GM23338 (cell line): ENCODE measurements around the gene ICAM2. TPM values are rescaled to one million over a fixed set of nuclear protein-coding genes. Genes with fewer than 3 reads are reported as not detected.

Source experiments
- ATAC-seq: fragments of 200-7000 bp; cut with Tn5 transposase; 3 replicates; pipeline ENCODE4 v1.9.1; 2020
- DNase-seq: peaks from one replicate; pipeline ENCODE4 v3.0.0-alpha.2; 2015; ENCODE audit warnings: low spot score
- H2AFZ ChIP-seq: fragments of 200-600 bp; sonication (generic); 2 replicates; pipeline ENCODE4 v1.8.0; 2016; ENCODE audit warnings: antibody characterized with exemption, mild to moderate bottlenecking, moderate library complexity
- H3F3A ChIP-seq: fragments of 200-600 bp; sonication (generic); replicated peaks from 2 replicates; pipeline ENCODE4 v1.8.0; 2017; ENCODE audit warnings: antibody characterized with exemption, mixed run types, low read depth
- H3K27ac ChIP-seq: fragments of 200-600 bp; sonication (generic); 2 replicates; pipeline ENCODE4 v1.6.1; 2016; ENCODE audit warnings: low read depth
- H3K27me3 ChIP-seq: fragments of 200-600 bp; sonication (generic); 2 replicates; pipeline ENCODE4 v1.8.0; 2016; ENCODE audit warnings: mild to moderate bottlenecking, mixed run types, moderate library complexity; ENCODE audit not compliant: insufficient read depth
- H3K36me3 ChIP-seq: fragments of 200-600 bp; sonication (generic); 2 replicates; pipeline ENCODE4 v1.8.0; 2016; ENCODE audit warnings: mild to moderate bottlenecking; ENCODE audit not compliant: insufficient read depth
- H3K4me1 ChIP-seq: fragments of 200-600 bp; sonication (generic); 2 replicates; pipeline ENCODE4 v1.8.0; 2016; ENCODE audit warnings: mild to moderate bottlenecking, moderate library complexity; ENCODE audit not compliant: insufficient read depth
- H3K4me2 ChIP-seq: fragments of 200-600 bp; sonication (generic); 2 replicates; pipeline ENCODE4 v1.7.1; 2017; ENCODE audit warnings: mixed run types
- H3K4me3 ChIP-seq: fragments of 200-600 bp; sonication (generic); 2 replicates; pipeline ENCODE4 v1.6.1; 2016; ENCODE audit warnings: mixed run types
- H3K79me2 ChIP-seq: fragments of 200-600 bp; sonication (generic); replicated peaks from 2 replicates; pipeline ENCODE4 v1.8.0; 2017; ENCODE audit warnings: mild to moderate bottlenecking; ENCODE audit not compliant: insufficient read depth
- H3K9me2 ChIP-seq: fragments of 200-600 bp; sonication (generic); 2 replicates; pipeline ENCODE4 v1.8.0; 2017; ENCODE audit not compliant: insufficient read depth
- H4K20me1 ChIP-seq: fragments of 200-600 bp; sonication (generic); replicated peaks from 2 replicates; pipeline ENCODE4 v1.8.0; 2017; ENCODE audit warnings: mild to moderate bottlenecking; ENCODE audit not compliant: insufficient read depth
- H3K27ac Mint-ChIP-seq: 2 replicates; pipeline ENCODE4 v1.8.0; 2020; ENCODE audit warnings: inconsistent platforms, mild to moderate bottlenecking, moderate library complexity, mixed read lengths
- H3K27me3 Mint-ChIP-seq: 3 replicates; pipeline ENCODE4 v1.8.0; 2022; ENCODE audit warnings: low read depth, mild to moderate bottlenecking, moderate library complexity, mixed read lengths, inconsistent platforms; ENCODE audit not compliant: insufficient read depth, poor library complexity
- H3K36me3 Mint-ChIP-seq: 3 replicates; pipeline ENCODE4 v1.8.0; 2021; ENCODE audit warnings: low read depth, mild to moderate bottlenecking, inconsistent platforms, moderate library complexity, mixed read lengths
- H3K4me1 Mint-ChIP-seq: 3 replicates; pipeline ENCODE4 v1.8.0; 2020; ENCODE audit warnings: mild to moderate bottlenecking, inconsistent platforms, mixed read lengths
- H3K4me3 Mint-ChIP-seq: 3 replicates; pipeline ENCODE4 v1.8.0; 2021; ENCODE audit warnings: moderate library complexity, mild to moderate bottlenecking, inconsistent platforms, mixed read lengths
- H3K9me3 Mint-ChIP-seq: 3 replicates; pipeline ENCODE4 v1.8.0; 2020; ENCODE audit warnings: moderate library complexity, mild to moderate bottlenecking, inconsistent platforms, mixed read lengths
- CREB1 ChIP-seq: fragments of 250-450 bp; sonication (Bioruptor Pico); IDR thresholded peaks from 2 replicates; pipeline ENCODE4 v1.5.0; 2020; ENCODE audit warnings: low read depth, mild to moderate bottlenecking, moderate library complexity
- ETS1 ChIP-seq: IDR thresholded peaks from 2 replicates; pipeline ENCODE4 v1.6.1; 2016; ENCODE audit warnings: antibody characterized with exemption
- EZH2 ChIP-seq: fragments of 200-600 bp; sonication (generic); IDR thresholded peaks from one replicate; pipeline ENCODE4 v1.8.0; 2017; ENCODE audit warnings: antibody characterized with exemption, mild to moderate bottlenecking, low read depth; ENCODE audit not compliant: unreplicated experiment
- EZH2phosphoT487 ChIP-seq: fragments of 200-600 bp; sonication (generic); IDR thresholded peaks from one replicate; pipeline ENCODE4 v1.8.1; 2018; ENCODE audit warnings: antibody characterized with exemption; ENCODE audit not compliant: unreplicated experiment
- JUNB ChIP-seq: IDR thresholded peaks from one replicate; pipeline ENCODE4 v1.6.1; 2016; ENCODE audit warnings: antibody characterized with exemption; ENCODE audit not compliant: unreplicated experiment
- NANOG ChIP-seq: IDR thresholded peaks from 2 replicates; pipeline ENCODE4 v1.6.1; 2016; ENCODE audit warnings: antibody characterized with exemption, borderline replicate concordance
- ZNF114 ChIP-seq: fragments of 250-450 bp; sonication (Bioruptor Pico); IDR thresholded peaks from 2 replicates; pipeline ENCODE4 v1.5.0; 2020; ENCODE audit warnings: mild to moderate bottlenecking, moderate library complexity
- polyA plus RNA-seq: library from polyadenylated mRNA; unstranded; fragments of >200 nt; fragmentation: Nextera tagmentation; extraction: Ambion mirVana; gene quantifications from 2 replicates; pipeline ENCODE4 v1.2.1, GENCODE V29; 2016
- total RNA-seq: library from RNA; depleted of rRNA; stranded (reverse); fragments of >200 nt; shearing (Covaris generic); gene quantifications from 2 replicates; pipeline ENCODE4 v1.2.3, GENCODE V29; 2014
- TF ChIP-seq, protein P1 (sequence below): IDR thresholded peaks from one replicate; pipeline ENCODE4 v1.6.1; 2018; ENCODE audit warnings: antibody characterized with exemption; ENCODE audit not compliant: unreplicated experiment

ICAM2 gene
- total and polyA plus RNA-seq, 2 experiments from 2014 or later, result 0.31 to 0.86 TPM

DNA sequence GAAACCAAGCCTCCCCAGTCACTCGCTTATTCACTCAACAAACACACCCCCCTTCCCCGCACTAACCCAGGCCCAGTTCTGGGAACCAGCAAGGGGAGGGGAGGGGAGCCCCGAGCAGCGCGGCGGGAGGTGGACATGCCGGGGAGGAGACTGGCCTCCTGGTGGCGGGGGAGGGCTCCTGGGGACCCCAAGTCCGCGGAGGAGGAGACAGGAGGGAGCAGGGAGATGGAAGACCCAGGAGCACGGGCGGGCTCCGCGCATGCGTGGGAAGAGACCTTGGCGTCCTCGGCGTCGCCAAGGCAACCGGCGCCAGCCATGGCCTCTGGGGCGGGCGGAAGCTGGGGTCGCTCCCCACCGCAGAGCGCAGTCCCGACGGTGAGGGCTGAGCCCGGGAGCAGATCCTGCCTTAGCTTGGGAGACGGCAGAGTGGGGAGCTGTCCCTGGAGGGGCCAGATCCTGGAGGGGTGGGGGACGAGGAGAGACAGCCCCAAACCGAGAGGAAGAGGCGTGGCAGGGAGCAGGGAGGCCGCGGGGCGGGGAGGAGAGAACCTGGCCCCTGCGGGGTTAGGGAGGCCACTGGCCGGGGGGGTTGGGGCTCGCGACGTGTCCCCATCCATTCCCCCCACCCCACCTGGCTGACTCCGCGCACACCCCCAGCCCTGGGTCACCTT, 22.2 kb downstream of the ICAM2 start, which contains the start of gene PRR29:
TSS of gene PRR29 (plus strand) at position 302 of the 671 bp plus-strand sequence. CDS start at position 316, 14 bp downstream.
- no peaks in the 10 kb centered on the region for H3K36me3 ChIP-seq
- TF ChIP-seq ZNF114 (CRISPR knock-in tag) (no peak), EZH2 (no peak), ETS1 (no peak), JUNB (no peak), EZH2phosphoT487 (no peak), NANOG (no peak)
- DNase-seq, result peak; percentile 92
- Mint-ChIP-seq H3K27me3 (peaks cover 22% of the 10 kb centered on the region), H3K36me3 (no peaks in the 10 kb centered on the region; the same call in 2 of the 3 replicates), H3K4me1 (peaks cover 18% of the 10 kb centered on the region), H3K9me3 (no peaks in the 10 kb centered on the region; the same call in 2 of the 3 replicates), H3K4me3 (peak within 1 kb of the TSS; percentile 84), H3K27ac (no peak within 1 kb of the TSS)
- H3K4me2 ChIP-seq, result peak within 1 kb of the TSS; percentile 97
- H2AFZ ChIP-seq, result peak within 1 kb of the TSS; percentile 100
- no peaks in the 10 kb centered on the region for H3K9me2 ChIP-seq
- H3F3A ChIP-seq, result no peaks in the 10 kb centered on the region
- peak within 1 kb of the TSS; percentile 98 for H3K4me3 ChIP-seq
- H3K27ac ChIP-seq, result no peak within 1 kb of the TSS
- ATAC-seq, result peak; percentile 86
- H4K20me1 ChIP-seq, result no peaks in the 10 kb centered on the region
- no peaks in the 10 kb centered on the region for H3K79me2 ChIP-seq
- peaks cover 10% of the 10 kb centered on the region for H3K4me1 ChIP-seq
- H3K27me3 ChIP-seq, result peaks cover 22% of the 10 kb centered on the region

DNA sequence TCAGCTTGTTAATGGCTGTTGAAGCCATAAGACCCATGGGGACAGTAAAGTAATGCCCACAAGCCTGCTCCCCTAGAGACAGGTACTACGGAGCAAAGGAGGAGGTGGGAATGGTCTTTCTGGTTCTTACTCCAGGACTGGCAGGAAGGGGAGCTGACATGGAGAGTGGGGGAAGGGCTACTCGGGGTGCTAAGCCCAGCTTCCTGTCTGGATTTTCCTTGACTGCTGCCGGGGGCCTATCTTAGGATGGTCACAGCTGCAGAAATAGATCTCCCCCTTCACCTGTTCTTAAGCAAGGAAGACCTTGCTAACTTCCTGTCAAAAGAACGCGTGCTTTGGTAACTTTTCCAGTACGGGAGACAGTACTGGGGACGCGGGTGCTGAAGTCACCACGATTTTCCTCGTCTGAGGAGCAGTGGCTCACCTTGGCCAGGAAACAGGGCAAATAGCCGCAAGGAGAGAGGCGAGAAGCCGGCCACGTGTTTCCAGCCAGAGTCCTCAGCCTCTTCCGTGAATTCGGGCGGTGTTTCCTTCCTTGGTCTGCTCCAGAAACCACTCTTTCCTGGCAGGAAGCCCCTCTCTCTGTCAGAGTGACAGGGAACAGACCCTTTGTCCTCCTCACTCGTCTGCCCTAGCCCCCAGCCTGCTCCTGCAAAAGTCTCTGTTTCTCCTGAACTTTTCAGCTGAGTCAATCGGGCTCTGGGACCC, 22.9 kb downstream of the ICAM2 start:
- Histone ChIP-seq H4K20me1 (no peaks in the 10 kb centered on the region), H3K4me1 (peaks cover 10% of the 10 kb centered on the region), H3K4me2 (peak overlapping the region; percentile 97), H3K4me3 (peak overlapping the region; percentile 98), H3K27ac (no peak overlapping the region), H2AFZ (peak overlapping the region; percentile 100), H3K9me2 (no peaks in the 10 kb centered on the region), H3K79me2 (no peaks in the 10 kb centered on the region), H3K27me3 (peaks cover 22% of the 10 kb centered on the region), H3F3A (no peaks in the 10 kb centered on the region), H3K36me3 (no peaks in the 10 kb centered on the region)
- Mint-ChIP-seq H3K27ac (no peak overlapping the region), H3K4me1 (peaks cover 18% of the 10 kb centered on the region), H3K4me3 (peak overlapping the region; percentile 84), H3K36me3 (no peaks in the 10 kb centered on the region; the same call in 2 of the 3 replicates), H3K9me3 (no peaks in the 10 kb centered on the region; the same call in 2 of the 3 replicates), H3K27me3 (peaks cover 22% of the 10 kb centered on the region)
- ATAC-seq (peak; percentile 10), DNase-seq (peak; percentile 53)
- TF ChIP-seq EZH2phosphoT487, result no peak
- TF ChIP-seq, protein P1, sequence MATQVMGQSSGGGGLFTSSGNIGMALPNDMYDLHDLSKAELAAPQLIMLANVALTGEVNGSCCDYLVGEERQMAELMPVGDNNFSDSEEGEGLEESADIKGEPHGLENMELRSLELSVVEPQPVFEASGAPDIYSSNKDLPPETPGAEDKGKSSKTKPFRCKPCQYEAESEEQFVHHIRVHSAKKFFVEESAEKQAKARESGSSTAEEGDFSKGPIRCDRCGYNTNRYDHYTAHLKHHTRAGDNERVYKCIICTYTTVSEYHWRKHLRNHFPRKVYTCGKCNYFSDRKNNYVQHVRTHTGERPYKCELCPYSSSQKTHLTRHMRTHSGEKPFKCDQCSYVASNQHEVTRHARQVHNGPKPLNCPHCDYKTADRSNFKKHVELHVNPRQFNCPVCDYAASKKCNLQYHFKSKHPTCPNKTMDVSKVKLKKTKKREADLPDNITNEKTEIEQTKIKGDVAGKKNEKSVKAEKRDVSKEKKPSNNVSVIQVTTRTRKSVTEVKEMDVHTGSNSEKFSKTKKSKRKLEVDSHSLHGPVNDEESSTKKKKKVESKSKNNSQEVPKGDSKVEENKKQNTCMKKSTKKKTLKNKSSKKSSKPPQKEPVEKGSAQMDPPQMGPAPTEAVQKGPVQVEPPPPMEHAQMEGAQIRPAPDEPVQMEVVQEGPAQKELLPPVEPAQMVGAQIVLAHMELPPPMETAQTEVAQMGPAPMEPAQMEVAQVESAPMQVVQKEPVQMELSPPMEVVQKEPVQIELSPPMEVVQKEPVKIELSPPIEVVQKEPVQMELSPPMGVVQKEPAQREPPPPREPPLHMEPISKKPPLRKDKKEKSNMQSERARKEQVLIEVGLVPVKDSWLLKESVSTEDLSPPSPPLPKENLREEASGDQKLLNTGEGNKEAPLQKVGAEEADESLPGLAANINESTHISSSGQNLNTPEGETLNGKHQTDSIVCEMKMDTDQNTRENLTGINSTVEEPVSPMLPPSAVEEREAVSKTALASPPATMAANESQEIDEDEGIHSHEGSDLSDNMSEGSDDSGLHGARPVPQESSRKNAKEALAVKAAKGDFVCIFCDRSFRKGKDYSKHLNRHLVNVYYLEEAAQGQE, result no peak
- no peak for TF ChIP-seq CREB1 (CRISPR knock-in tag)
